Neural progenitor cell (in vitro differentiated cells): ENCODE results near the gene PSMC4. TPM values are rescaled to one million over a fixed set of nuclear protein-coding genes. Genes with fewer than 3 reads are reported as not detected.

Experiments used
- DNase-seq: peaks from one replicate; pipeline ENCODE4 v3.0.0-alpha.2; 2016; ENCODE audit warnings: low spot score
- H2AFZ ChIP-seq: fragments of 200-600 bp; sonication (generic); replicated peaks from 2 replicates; pipeline ENCODE4 v1.6.1; 2016; ENCODE audit warnings: antibody characterized with exemption
- H3F3A ChIP-seq: fragments of 200-600 bp; sonication (generic); 2 replicates; pipeline ENCODE4 v1.6.1; 2016; ENCODE audit warnings: antibody characterized with exemption, low read depth
- H3K27ac ChIP-seq: fragments of 200-600 bp; sonication (generic); 2 replicates; pipeline ENCODE4 v1.5.1; 2016; ENCODE audit warnings: mild to moderate bottlenecking
- H3K27me3 ChIP-seq: fragments of 200-600 bp; sonication (generic); 2 replicates; pipeline ENCODE4 v1.6.1; 2016; ENCODE audit warnings: mild to moderate bottlenecking, moderate library complexity
- H3K36me3 ChIP-seq: fragments of 200-600 bp; sonication (generic); 2 replicates; pipeline ENCODE4 v1.5.1; 2016
- H3K4me1 ChIP-seq: fragments of 200-600 bp; sonication (generic); 2 replicates; pipeline ENCODE4 v1.6.1; 2016; ENCODE audit warnings: mixed run types
- H3K4me2 ChIP-seq: fragments of 200-600 bp; sonication (generic); 2 replicates; pipeline ENCODE4 v1.6.1; 2016
- H3K4me3 ChIP-seq: fragments of 200-600 bp; sonication (generic); 2 replicates; pipeline ENCODE4 v1.5.1; 2016
- H3K79me2 ChIP-seq: fragments of 200-600 bp; sonication (generic); 2 replicates; pipeline ENCODE4 v1.6.1; 2016; ENCODE audit warnings: low read depth
- H3K9ac ChIP-seq: fragments of 200-600 bp; sonication (generic); 2 replicates; pipeline ENCODE4 v1.6.1; 2016
- H3K9me3 ChIP-seq: fragments of 200-600 bp; sonication (generic); 2 replicates; pipeline ENCODE4 v1.5.1; 2016; ENCODE audit warnings: low read depth
- H4K20me1 ChIP-seq: fragments of 200-600 bp; sonication (generic); 2 replicates; pipeline ENCODE4 v1.6.1; 2016; ENCODE audit warnings: low read depth
- H3K27ac Mint-ChIP-seq: 3 replicates; pipeline ENCODE4 v1.8.0; 2021; ENCODE audit warnings: mixed read lengths
- H3K27me3 Mint-ChIP-seq: 2 replicates; pipeline ENCODE4 v1.8.0; 2022; ENCODE audit warnings: low read depth, mild to moderate bottlenecking, inconsistent platforms, moderate library complexity, mixed read lengths; ENCODE audit not compliant: insufficient read depth
- H3K36me3 Mint-ChIP-seq: 3 replicates; pipeline ENCODE4 v1.8.0; 2021; ENCODE audit warnings: mixed read lengths
- H3K4me1 Mint-ChIP-seq: 3 replicates; pipeline ENCODE4 v1.8.0; 2021; ENCODE audit warnings: mixed read lengths
- H3K4me3 Mint-ChIP-seq: 3 replicates; pipeline ENCODE4 v1.8.0; 2021; ENCODE audit warnings: mild to moderate bottlenecking, moderate library complexity, mixed read lengths
- H3K9me3 Mint-ChIP-seq: 3 replicates; pipeline ENCODE4 v1.8.0; 2020; ENCODE audit warnings: mixed read lengths
- EZH2 ChIP-seq: fragments of 200-600 bp; sonication (generic); IDR thresholded peaks from 2 replicates; pipeline ENCODE4 v1.6.1; 2017; ENCODE audit warnings: antibody characterized with exemption, mild to moderate bottlenecking, moderate library complexity
- EZH2phosphoT487 ChIP-seq: fragments of 200-600 bp; sonication (generic); IDR thresholded peaks from 2 replicates; pipeline ENCODE4 v1.6.1; 2017; ENCODE audit warnings: antibody characterized with exemption
- total RNA-seq: library from RNA; depleted of rRNA; stranded (reverse); fragments of >200 nt; gene quantifications from 2 replicates; pipeline ENCODE4 v1.2.3, GENCODE V29; 2015; ENCODE audit warnings: low replicate concordance
- TF ChIP-seq, protein P1 (sequence below): fragments of 200-600 bp; sonication (generic); IDR thresholded peaks from 2 replicates; pipeline ENCODE4 v1.5.1; 2017; ENCODE audit warnings: antibody characterized with exemption, mild to moderate bottlenecking

Gene PSMC4
- total RNA-seq, 1 donor from 2014 or later: 68.7 TPM

DNA sequence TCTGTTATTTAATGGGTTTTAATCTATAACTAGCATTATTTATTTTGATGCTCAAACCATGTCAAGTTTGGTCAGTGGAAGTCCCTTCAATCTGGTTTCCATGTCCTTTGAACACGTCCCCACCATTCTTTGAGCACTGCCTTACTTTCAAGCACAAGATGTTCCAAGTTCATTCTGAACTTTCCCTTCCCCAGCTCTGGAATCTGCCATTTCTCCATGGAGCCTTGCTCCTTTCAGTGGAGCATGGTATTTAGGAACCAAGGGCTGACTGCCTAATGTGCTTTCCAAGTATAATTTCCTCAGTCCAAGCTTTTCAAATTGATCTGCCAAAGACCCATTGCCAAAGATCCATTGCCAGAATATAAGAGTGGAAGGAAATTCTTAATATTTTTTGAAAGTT is 24.8 kb downstream of the PSMC4 start:
- H3K4me3 Mint-ChIP-seq: peak overlapping the region; percentile 98
- Histone ChIP-seq H3K79me2 (peaks cover 46% of the 10 kb centered on the region), H3K4me3 (peak overlapping the region; percentile 96), H3K27ac (no peak overlapping the region), H3K4me1 (no peaks in the 10 kb centered on the region), H4K20me1 (no peaks in the 10 kb centered on the region), H3K9me3 (no peaks in the 10 kb centered on the region), H3K27me3 (no peaks in the 10 kb centered on the region), H3K4me2 (peak overlapping the region; percentile 83), H3F3A (no peaks in the 10 kb centered on the region), H3K9ac (no peak overlapping the region), H3K36me3 (no peaks in the 10 kb centered on the region), H2AFZ (no peak overlapping the region)
- peaks cover 16% of the 10 kb centered on the region for H3K9me3 Mint-ChIP-seq
- peaks cover 17% of the 10 kb centered on the region for H3K36me3 Mint-ChIP-seq
- no peak for DNase-seq
- H3K27ac Mint-ChIP-seq: peak overlapping the region; percentile 14
- no peak for TF ChIP-seq EZH2
- TF ChIP-seq, protein P1, sequence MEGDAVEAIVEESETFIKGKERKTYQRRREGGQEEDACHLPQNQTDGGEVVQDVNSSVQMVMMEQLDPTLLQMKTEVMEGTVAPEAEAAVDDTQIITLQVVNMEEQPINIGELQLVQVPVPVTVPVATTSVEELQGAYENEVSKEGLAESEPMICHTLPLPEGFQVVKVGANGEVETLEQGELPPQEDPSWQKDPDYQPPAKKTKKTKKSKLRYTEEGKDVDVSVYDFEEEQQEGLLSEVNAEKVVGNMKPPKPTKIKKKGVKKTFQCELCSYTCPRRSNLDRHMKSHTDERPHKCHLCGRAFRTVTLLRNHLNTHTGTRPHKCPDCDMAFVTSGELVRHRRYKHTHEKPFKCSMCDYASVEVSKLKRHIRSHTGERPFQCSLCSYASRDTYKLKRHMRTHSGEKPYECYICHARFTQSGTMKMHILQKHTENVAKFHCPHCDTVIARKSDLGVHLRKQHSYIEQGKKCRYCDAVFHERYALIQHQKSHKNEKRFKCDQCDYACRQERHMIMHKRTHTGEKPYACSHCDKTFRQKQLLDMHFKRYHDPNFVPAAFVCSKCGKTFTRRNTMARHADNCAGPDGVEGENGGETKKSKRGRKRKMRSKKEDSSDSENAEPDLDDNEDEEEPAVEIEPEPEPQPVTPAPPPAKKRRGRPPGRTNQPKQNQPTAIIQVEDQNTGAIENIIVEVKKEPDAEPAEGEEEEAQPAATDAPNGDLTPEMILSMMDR: no peak
- TF ChIP-seq EZH2phosphoT487: no peak
- peaks cover 20% of the 10 kb centered on the region for H3K4me1 Mint-ChIP-seq
- peaks cover 3% of the 10 kb centered on the region for H3K27me3 Mint-ChIP-seq

DNA sequence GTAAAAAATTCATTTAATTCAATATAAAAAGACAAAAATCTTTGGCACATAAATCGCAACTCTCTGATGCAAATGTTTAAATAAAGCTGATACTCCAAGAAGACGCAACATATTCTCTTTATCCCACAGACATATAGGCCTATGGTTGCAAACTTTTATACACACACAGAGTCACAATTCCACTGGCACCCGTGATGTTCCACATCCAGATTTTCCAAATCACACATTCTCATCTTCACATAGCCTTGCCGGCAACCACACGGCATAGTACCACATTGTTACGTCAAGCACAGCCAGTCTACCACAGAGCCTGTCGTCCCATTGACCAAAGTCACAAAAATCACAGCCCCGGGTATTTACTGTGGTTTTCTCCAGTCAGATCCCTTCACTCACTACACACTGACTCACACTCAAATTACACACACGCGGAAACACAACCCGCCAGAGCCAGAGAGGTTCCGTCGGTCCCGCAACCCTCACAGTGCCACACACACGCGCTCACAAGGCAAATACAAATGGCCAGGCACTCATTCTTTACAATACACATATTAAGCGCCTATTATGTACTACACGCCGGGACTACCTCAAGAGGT is 25.3 kb downstream of the PSMC4 start:
- peaks cover 17% of the 10 kb centered on the region for H3K36me3 Mint-ChIP-seq
- peaks cover 14% of the 10 kb centered on the region for H3K9me3 Mint-ChIP-seq
- peak overlapping the region; percentile 98 for H3K4me3 Mint-ChIP-seq
- peaks cover 42% of the 10 kb centered on the region for H3K79me2 ChIP-seq
- H3K27ac Mint-ChIP-seq: peak overlapping the region; percentile 75
- H3K27me3 Mint-ChIP-seq: peaks cover 3% of the 10 kb centered on the region
- H3K4me1 ChIP-seq: no peaks in the 10 kb centered on the region
- H3K4me1 Mint-ChIP-seq: peaks cover 20% of the 10 kb centered on the region
- H3K27me3 ChIP-seq: no peaks in the 10 kb centered on the region
- H3F3A ChIP-seq: no peaks in the 10 kb centered on the region
- no peaks in the 10 kb centered on the region for H4K20me1 ChIP-seq
- H2AFZ ChIP-seq: peak overlapping the region; percentile 99
- no peak overlapping the region for H3K27ac ChIP-seq
- TF ChIP-seq EZH2 (no peak), EZH2phosphoT487 (no peak)
- TF ChIP-seq, protein P1: no peak
- H3K9me3 ChIP-seq: no peaks in the 10 kb centered on the region
- no peak for DNase-seq
- H3K4me3 ChIP-seq: peak overlapping the region; percentile 96
- no peaks in the 10 kb centered on the region for H3K36me3 ChIP-seq
- H3K4me2 ChIP-seq: peak overlapping the region; percentile 83
- H3K9ac ChIP-seq: peak overlapping the region; percentile 49

DNA sequence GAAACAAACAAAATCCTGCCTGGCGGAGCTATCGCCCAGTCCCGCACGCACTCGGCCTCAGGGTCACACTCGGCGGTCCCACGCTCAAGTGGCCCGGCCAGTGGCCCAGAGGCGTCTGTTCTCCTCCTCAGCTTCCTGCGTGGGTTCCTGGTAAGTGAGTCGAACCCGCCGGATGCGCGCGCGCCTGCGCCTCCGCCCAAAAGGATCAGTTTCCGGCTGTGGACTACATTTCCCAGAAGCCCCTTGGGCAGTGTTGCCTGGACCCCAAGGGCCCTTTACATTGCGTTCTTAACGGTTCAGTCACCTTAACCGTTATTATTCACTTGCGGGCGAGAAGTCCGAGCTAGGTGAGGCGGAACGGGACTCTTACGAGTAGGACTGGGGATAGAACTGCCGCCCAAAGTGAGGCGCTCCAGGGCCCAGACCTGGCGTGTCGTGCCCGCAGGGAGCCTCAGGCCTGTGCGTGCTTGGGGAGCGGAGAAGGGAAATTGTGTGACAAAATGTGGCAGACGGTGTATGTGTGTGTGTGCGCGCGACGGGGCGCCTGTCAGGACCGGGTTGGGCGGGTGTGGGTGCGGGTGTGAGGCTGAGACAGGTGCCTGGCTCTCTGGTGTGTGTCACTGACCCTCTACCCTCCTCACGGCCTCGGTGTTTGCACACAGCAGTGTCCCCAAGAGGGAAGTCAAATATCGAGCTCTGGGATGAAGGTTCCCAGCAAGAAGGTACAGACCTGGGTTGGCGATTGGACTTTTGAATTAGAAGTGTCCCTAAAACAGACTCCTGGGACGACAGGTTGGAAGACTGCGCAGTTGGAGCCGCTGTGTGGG is 26.1 kb downstream of the PSMC4 start, which contains the start of gene ZNF546:
TSS of gene ZNF546 (plus strand) at position 250 of the 827 bp plus-strand sequence. CDS start 1,267 bp downstream, outside the sequence.
- DNase-seq: peak; percentile 89
- TF ChIP-seq EZH2phosphoT487: no peak
- TF ChIP-seq EZH2: no peak
- TF ChIP-seq, protein P1: no peak
- H3K4me3 Mint-ChIP-seq: peak within 1 kb of the TSS; percentile 98
- Histone ChIP-seq H3K36me3 (no peaks in the 10 kb centered on the region), H3K79me2 (peaks cover 36% of the 10 kb centered on the region), H3K9ac (peak within 1 kb of the TSS; percentile 49), H3F3A (no peaks in the 10 kb centered on the region), H3K27me3 (no peaks in the 10 kb centered on the region), H3K9me3 (no peaks in the 10 kb centered on the region), H3K4me2 (peak within 1 kb of the TSS; percentile 83), H3K4me3 (peak within 1 kb of the TSS; percentile 96), H2AFZ (peak within 1 kb of the TSS; percentile 99), H4K20me1 (no peaks in the 10 kb centered on the region), H3K27ac (no peak within 1 kb of the TSS), H3K4me1 (no peaks in the 10 kb centered on the region)
- H3K27ac Mint-ChIP-seq: peak within 1 kb of the TSS; percentile 75
- H3K36me3 Mint-ChIP-seq: peaks cover 15% of the 10 kb centered on the region
- peaks cover 20% of the 10 kb centered on the region for H3K4me1 Mint-ChIP-seq
- H3K9me3 Mint-ChIP-seq: peaks cover 14% of the 10 kb centered on the region
- H3K27me3 Mint-ChIP-seq: peaks cover 3% of the 10 kb centered on the region
